ENCODE results near the gene CACNB4. TPM values are rescaled to one million over a fixed set of nuclear protein-coding genes. Genes with fewer than 3 reads are reported as not detected.

The CACNB4 gene
- total and polyA plus RNA-seq, 10 of the 15 experiments (the other 5 are each of a cell fraction or from before 2014, with no cell fraction given): 2.0 to 21.6 (median 9.3) TPM

DNA sequence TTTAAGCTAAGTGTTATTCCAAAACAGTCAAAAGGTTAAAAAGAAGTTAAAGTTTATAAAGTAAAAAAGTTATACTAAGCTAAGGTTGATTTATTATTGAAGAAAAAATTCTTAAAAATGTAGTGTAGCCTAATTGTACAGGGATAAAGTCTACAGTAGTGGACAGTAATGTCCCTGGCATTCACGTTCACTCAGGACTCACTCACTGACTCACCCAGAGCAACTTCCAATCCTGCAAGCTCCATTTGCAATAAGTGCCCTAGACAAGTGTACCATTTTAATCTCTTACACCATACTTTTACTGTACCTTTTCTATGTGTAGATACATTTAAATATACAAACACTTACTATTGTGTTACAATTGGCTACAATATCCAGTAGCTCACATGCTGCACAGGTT is 86.1 kb downstream of the CACNB4 start:
- H3K36me3 ChIP-seq (ENCODE audit: control insufficient read depth in 2 of 2, insufficient read depth in 2 of 2, low read length in 1 of 2): no peaks in the 10 kb centered on the region
- ChIA-PET RAD21 (ENCODE audit: unreplicated experiment) (no interaction called here), POLR2A (no interaction called here), SMC1A (ENCODE audit: uncharacterized antibody, unreplicated experiment) (no interaction called here), CTCF (interaction anchor here (1.2 to 8.7 kb wide), 4 partner anchors 9 to 20 kb away, joined by 3 to 81 read pairs (median 6); no protein-coding TSS in a partner anchor)
- no peaks in the 10 kb centered on the region for H4K20me1 ChIP-seq (ENCODE audit: control insufficient read depth, insufficient read depth)
- ATAC-seq: no peak
- no peak for FAIRE-seq
- no peak for DNase-seq (ENCODE audit: low read depth, low spot score)
- H3K27ac ChIP-seq (ENCODE audit: control insufficient read depth, insufficient read depth): no peak overlapping the region
- no peak overlapping the region for H3K4me2 ChIP-seq (ENCODE audit: control insufficient read depth, insufficient read depth)
- peaks cover 0 to 4% of the 10 kb centered on the region in 2 experiments; a peak in 1 of 4 replicates for H3K27me3 ChIP-seq (replicated peaks in 1 of 2; ENCODE audit: control insufficient read depth in 2 of 2, insufficient read depth in 2 of 2, low read length in 1 of 2)
- TF ChIP-seq BHLHE40 (IDR thresholded peaks at IDR 0.05; ENCODE audit: borderline replicate concordance in 1 of 2, low read depth in 2 of 2, low read length in 1 of 2) (no peak), MEF2B (IDR thresholded peaks at IDR 0.05; ENCODE audit: partially characterized antibody, poor library complexity, severe bottlenecking) (no peak), ZNF207 (IDR thresholded peaks at IDR 0.05; ENCODE audit: borderline replicate concordance) (no peak), MYC (IDR thresholded peaks at IDR 0.05; ENCODE audit: insufficient read depth, insufficient read length, insufficient replicate concordance, low read length, severe bottlenecking) (no peak), KLF5 (IDR thresholded peaks at IDR 0.05; ENCODE audit: partially characterized antibody) (no peak), PAX5 (IDR thresholded peaks at IDR 0.05; ENCODE audit: borderline replicate concordance, low read depth, low read length) (no peak), WRNIP1 (IDR thresholded peaks at IDR 0.05; ENCODE audit: borderline replicate concordance, low read depth, low read length) (no peak), CEBPB (IDR thresholded peaks at IDR 0.05; ENCODE audit: borderline replicate concordance in 1 of 2, low read depth in 2 of 2, low read length in 2 of 2) (no peak), RAD21 (IDR thresholded peaks at IDR 0.05; ENCODE audit: insufficient read depth, low read depth, low read length) (no peak), HDGF (IDR thresholded peaks at IDR 0.05) (no peak), ZNF24 (IDR thresholded peaks at IDR 0.05) (no peak), JUNB (IDR thresholded peaks at IDR 0.05) (no peak), ZNF384 (IDR thresholded peaks at IDR 0.05; ENCODE audit: borderline replicate concordance, low read depth, low read length) (no peak)
- TF ChIP-seq, protein P1, sequence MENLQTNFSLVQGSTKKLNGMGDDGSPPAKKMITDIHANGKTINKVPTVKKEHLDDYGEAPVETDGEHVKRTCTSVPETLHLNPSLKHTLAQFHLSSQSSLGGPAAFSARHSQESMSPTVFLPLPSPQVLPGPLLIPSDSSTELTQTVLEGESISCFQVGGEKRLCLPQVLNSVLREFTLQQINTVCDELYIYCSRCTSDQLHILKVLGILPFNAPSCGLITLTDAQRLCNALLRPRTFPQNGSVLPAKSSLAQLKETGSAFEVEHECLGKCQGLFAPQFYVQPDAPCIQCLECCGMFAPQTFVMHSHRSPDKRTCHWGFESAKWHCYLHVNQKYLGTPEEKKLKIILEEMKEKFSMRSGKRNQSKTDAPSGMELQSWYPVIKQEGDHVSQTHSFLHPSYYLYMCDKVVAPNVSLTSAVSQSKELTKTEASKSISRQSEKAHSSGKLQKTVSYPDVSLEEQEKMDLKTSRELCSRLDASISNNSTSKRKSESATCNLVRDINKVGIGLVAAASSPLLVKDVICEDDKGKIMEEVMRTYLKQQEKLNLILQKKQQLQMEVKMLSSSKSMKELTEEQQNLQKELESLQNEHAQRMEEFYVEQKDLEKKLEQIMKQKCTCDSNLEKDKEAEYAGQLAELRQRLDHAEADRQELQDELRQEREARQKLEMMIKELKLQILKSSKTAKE (IDR thresholded peaks at IDR 0.05; ENCODE audit: low read depth, poor library complexity, severe bottlenecking): no peak
- TF ChIP-seq, protein P2, sequence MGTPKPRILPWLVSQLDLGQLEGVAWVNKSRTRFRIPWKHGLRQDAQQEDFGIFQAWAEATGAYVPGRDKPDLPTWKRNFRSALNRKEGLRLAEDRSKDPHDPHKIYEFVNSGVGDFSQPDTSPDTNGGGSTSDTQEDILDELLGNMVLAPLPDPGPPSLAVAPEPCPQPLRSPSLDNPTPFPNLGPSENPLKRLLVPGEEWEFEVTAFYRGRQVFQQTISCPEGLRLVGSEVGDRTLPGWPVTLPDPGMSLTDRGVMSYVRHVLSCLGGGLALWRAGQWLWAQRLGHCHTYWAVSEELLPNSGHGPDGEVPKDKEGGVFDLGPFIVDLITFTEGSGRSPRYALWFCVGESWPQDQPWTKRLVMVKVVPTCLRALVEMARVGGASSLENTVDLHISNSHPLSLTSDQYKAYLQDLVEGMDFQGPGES (IDR thresholded peaks at IDR 0.05): no peak
- TF ChIP-seq, protein P3, sequence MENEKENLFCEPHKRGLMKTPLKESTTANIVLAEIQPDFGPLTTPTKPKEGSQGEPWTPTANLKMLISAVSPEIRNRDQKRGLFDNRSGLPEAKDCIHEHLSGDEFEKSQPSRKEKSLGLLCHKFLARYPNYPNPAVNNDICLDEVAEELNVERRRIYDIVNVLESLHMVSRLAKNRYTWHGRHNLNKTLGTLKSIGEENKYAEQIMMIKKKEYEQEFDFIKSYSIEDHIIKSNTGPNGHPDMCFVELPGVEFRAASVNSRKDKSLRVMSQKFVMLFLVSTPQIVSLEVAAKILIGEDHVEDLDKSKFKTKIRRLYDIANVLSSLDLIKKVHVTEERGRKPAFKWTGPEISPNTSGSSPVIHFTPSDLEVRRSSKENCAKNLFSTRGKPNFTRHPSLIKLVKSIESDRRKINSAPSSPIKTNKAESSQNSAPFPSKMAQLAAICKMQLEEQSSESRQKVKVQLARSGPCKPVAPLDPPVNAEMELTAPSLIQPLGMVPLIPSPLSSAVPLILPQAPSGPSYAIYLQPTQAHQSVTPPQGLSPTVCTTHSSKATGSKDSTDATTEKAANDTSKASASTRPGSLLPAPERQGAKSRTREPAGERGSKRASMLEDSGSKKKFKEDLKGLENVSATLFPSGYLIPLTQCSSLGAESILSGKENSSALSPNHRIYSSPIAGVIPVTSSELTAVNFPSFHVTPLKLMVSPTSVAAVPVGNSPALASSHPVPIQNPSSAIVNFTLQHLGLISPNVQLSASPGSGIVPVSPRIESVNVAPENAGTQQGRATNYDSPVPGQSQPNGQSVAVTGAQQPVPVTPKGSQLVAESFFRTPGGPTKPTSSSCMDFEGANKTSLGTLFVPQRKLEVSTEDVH (IDR thresholded peaks at IDR 0.05; ENCODE audit: low read depth, partially characterized antibody): no peak
- intact Hi-C loops (cut with micrococcal nuclease; ENCODE audit: unreplicated experiment) (no loop called here), in situ Hi-C loops (cut with MboI) (no loop called here)
- H3K9me3 ChIP-seq (replicated peaks; ENCODE audit: control insufficient read depth, insufficient read depth, low read length): no peaks in the 10 kb centered on the region
- H3K4me1 ChIP-seq (ENCODE audit: control insufficient read depth, insufficient read depth, low read length): no peaks in the 10 kb centered on the region
- H3K9ac ChIP-seq (ENCODE audit: control insufficient read depth, insufficient read depth, low read length): no peak overlapping the region
- H2AFZ ChIP-seq (ENCODE audit: control insufficient read depth, low read depth, low read length): no peak overlapping the region
- no peak overlapping the region for H3K4me3 ChIP-seq
- H3K79me2 ChIP-seq (ENCODE audit: control insufficient read depth, insufficient read depth, low read length): no peaks in the 10 kb centered on the region
- WGBS (ENCODE audit: insufficient coverage, insufficient replicate concordance, low lambda C conversion rate, missing lambda C conversion rate): 50% methylated on average over 1 of the region's 1 CpG
- no TSS peak for BruUV-seq (replicated peaks)
